Mucosa of rectum (tissue), 2 donors: Measurements from ENCODE around the gene KRT73.

ENCODE experiments used
- H3K27ac ChIP-seq, 2 donors: one replicate each; pipeline ENCODE4 v1.7.0; 2013; ENCODE audit warnings: inconsistent platforms in 2 of 2, low read depth in 2 of 2, low read length in 2 of 2
- H3K27me3 ChIP-seq, 2 donors: one replicate each; pipeline ENCODE4 v1.7.0; 2013; ENCODE audit warnings: low read length in 2 of 2; ENCODE audit not compliant: control insufficient read depth in 2 of 2, insufficient read depth in 2 of 2
- H3K36me3 ChIP-seq, 2 donors: one replicate each; pipeline ENCODE4 v1.7.0; 2013; ENCODE audit warnings: low read length in 2 of 2; ENCODE audit not compliant: control insufficient read depth in 2 of 2, insufficient read depth in 2 of 2
- H3K4me1 ChIP-seq, 2 donors: one replicate each; pipeline ENCODE4 v1.7.0; 2013; ENCODE audit warnings: low read length in 2 of 2, mild to moderate bottlenecking in 1 of 2; ENCODE audit not compliant: control insufficient read depth in 2 of 2, insufficient read depth in 2 of 2
- H3K4me3 ChIP-seq, 2 donors: one replicate each; pipeline ENCODE4 v1.7.0; 2013; ENCODE audit warnings: low read length in 2 of 2
- H3K9ac ChIP-seq, 2 donors: one replicate each; pipeline ENCODE4 v1.7.0; 2013; ENCODE audit warnings: low read length in 2 of 2, low read depth in 1 of 2, mild to moderate bottlenecking in 1 of 2
- H3K9me3 ChIP-seq, 2 donors: one replicate each; pipeline ENCODE4 v1.7.0; 2013; ENCODE audit warnings: low read length in 2 of 2; ENCODE audit not compliant: control insufficient read depth in 2 of 2
- donor health status: healthy.
- donor health status: Normal muscosa, but diverticular disease.

Gene KRT73

GRCh38 chr12:52659395-52659794 lies 41.0 kb upstream of the KRT73 start:
- Histone ChIP-seq H3K9me3 (no peaks in the 10 kb centered on the region), H3K27me3 (peaks cover 3 to 11% of the 10 kb centered on the region in 2 donors), H3K9ac (no peak overlapping the region), H3K27ac (no peak overlapping the region), H3K4me3 (no peak overlapping the region), H3K4me1 (no peaks in the 10 kb centered on the region), H3K36me3 (no peaks in the 10 kb centered on the region)

GRCh38 chr12:52658196-52658595 lies 39.8 kb upstream of the KRT73 start:
- Histone ChIP-seq H3K9ac (no peak overlapping the region), H3K9me3 (no peaks in the 10 kb centered on the region), H3K36me3 (no peaks in the 10 kb centered on the region), H3K27me3 (peaks cover 3 to 6% of the 10 kb centered on the region in 2 donors), H3K4me3 (no peak overlapping the region), H3K4me1 (no peaks in the 10 kb centered on the region), H3K27ac (no peak overlapping the region)

- H3K27ac ChIP-seq: no peak overlapping the region
- no peak overlapping the region for H3K9ac ChIP-seq
- no peaks in the 10 kb centered on the region for H3K9me3 ChIP-seq
- H3K27me3 ChIP-seq: peaks cover 3 to 6% of the 10 kb centered on the region in 2 donors
- H3K4me3 ChIP-seq: no peak overlapping the region
- H3K36me3 ChIP-seq: no peaks in the 10 kb centered on the region
- H3K4me1 ChIP-seq: no peaks in the 10 kb centered on the region
Observed at GRCh38 chr12:52657250-52657902, 39.0 kb upstream of the KRT73 start.

- Histone ChIP-seq H3K27me3 (peaks cover 3 to 6% of the 10 kb centered on the region in 2 donors), H3K9ac (no peak overlapping the region), H3K4me3 (no peak overlapping the region), H3K36me3 (no peaks in the 10 kb centered on the region), H3K9me3 (no peaks in the 10 kb centered on the region), H3K4me1 (no peaks in the 10 kb centered on the region), H3K27ac (no peak overlapping the region)
Observed at GRCh38 chr12:52656616-52657015, 38.3 kb upstream of the KRT73 start.

DNA sequence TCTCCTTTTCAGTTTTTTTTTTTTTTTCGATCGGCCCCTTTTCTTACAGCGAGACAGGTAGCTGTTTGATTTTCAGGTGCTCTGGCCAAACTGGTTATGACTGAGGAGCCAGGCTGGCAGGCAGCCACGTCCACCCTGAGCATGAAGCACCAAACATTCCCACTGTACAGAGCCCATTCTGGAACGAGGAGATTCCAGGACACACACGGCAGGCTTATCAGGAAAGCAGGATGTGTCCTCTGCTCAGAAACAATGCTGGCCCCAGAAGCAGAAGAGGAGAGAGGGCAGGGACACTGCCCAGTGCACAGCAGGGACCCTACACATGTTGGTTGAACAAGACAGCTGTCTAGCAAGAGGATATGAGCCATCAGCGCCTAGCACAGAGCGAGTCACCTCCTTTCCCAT lies 37.4 kb upstream of the KRT73 start:
- H3K4me3 ChIP-seq: no peak overlapping the region
- H3K9me3 ChIP-seq: no peaks in the 10 kb centered on the region
- H3K4me1 ChIP-seq: peaks cover 0 to 6% of the 10 kb centered on the region in 2 donors
- no peak overlapping the region for H3K27ac ChIP-seq
- H3K27me3 ChIP-seq: peaks cover 3 to 6% of the 10 kb centered on the region in 2 donors
- H3K36me3 ChIP-seq: no peaks in the 10 kb centered on the region
- no peak overlapping the region for H3K9ac ChIP-seq

GRCh38 chr12:52655251-52655650 lies 36.9 kb upstream of the KRT73 start:
- Histone ChIP-seq H3K9me3 (no peaks in the 10 kb centered on the region), H3K9ac (no peak overlapping the region), H3K27ac (no peak overlapping the region), H3K36me3 (no peaks in the 10 kb centered on the region), H3K4me1 (peaks cover 0 to 10% of the 10 kb centered on the region in 2 donors), H3K4me3 (no peak overlapping the region), H3K27me3 (peaks cover 3 to 6% of the 10 kb centered on the region in 2 donors)

- no peaks in the 10 kb centered on the region for H3K9me3 ChIP-seq
- peak within 1 kb of the TSS in 1 of 2 donors; percentile 3 for H3K4me3 ChIP-seq
- no peak within 1 kb of the TSS for H3K9ac ChIP-seq
- H3K27me3 ChIP-seq: no peaks in the 10 kb centered on the region
- peaks cover 0 to 12% of the 10 kb centered on the region in 2 donors for H3K4me1 ChIP-seq
- H3K36me3 ChIP-seq: no peaks in the 10 kb centered on the region
- H3K27ac ChIP-seq: no peak within 1 kb of the TSS
Observed at GRCh38 chr12:52651726-52652261, 33.4 kb upstream of the KRT73 start, which contains the start of gene KRT2. TSS of gene KRT2 (minus strand) at chr12:52652211. CDS start at chr12:52652142, 69 bp downstream.

DNA sequence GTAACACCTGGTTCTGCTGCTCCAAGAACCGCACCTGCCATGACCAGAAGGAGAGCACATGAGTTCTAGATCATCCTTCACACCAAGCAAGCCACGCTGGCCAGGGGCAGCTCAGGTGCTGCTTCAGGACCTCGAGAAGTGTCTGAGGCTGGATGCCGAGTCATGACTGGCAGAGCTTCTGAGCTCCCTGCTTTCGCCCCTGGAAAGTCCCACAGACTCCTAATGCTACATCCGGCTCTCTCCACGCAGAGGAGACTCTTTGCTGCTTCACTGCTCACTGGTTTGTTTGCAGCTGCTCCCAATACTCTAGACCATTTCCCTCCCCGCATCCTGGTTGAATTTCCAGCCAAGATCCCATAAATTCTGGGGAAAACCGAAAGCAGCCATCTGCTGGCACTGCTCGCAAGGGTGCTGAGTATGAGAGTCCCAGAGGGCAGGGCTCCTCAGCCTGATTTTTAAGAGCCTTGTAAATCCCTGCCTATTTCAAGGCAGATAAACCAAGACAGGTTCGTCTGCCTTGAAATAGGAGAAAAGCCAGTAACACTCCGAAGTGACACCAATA lies 32.2 kb upstream of the KRT73 start:
- Histone ChIP-seq H3K36me3 (no peaks in the 10 kb centered on the region), H3K4me3 (peak overlapping the region; percentile 3 to 14), H3K9ac (no peak overlapping the region), H3K27me3 (no peaks in the 10 kb centered on the region), H3K9me3 (no peaks in the 10 kb centered on the region), H3K4me1 (peaks cover 2 to 19% of the 10 kb centered on the region in 2 donors), H3K27ac (no peak overlapping the region)

DNA sequence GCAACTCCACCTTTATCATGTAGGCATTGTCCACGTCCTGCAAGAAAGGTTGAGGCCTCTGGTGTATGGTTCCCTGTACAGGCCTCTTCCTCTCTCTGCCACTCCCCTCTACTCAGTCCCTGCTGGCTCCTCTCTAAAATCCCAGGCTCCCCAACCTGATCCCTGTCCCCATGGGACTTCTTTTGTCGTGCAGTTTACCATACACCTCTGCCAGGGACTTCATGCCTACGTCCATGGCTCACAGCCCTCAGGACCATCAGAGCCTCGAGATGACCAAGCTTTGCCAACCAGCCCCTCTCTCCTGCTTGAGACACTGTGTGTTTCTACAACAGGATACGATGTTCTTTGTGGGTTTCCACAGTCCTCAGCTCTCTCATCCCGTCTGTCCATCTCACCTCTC lies 30.7 kb upstream of the KRT73 start:
- H3K9ac ChIP-seq: no peak overlapping the region
- H3K4me3 ChIP-seq: no peak overlapping the region
- H3K9me3 ChIP-seq: no peaks in the 10 kb centered on the region
- H3K4me1 ChIP-seq: peaks cover 2 to 22% of the 10 kb centered on the region in 2 donors
- no peak overlapping the region for H3K27ac ChIP-seq
- no peaks in the 10 kb centered on the region for H3K27me3 ChIP-seq
- no peaks in the 10 kb centered on the region for H3K36me3 ChIP-seq

- H3K4me3 ChIP-seq: no peak overlapping the region
- no peak overlapping the region for H3K27ac ChIP-seq
- H3K4me1 ChIP-seq: peaks cover 2 to 22% of the 10 kb centered on the region in 2 donors
- H3K9me3 ChIP-seq: no peaks in the 10 kb centered on the region
- no peaks in the 10 kb centered on the region for H3K27me3 ChIP-seq
- no peak overlapping the region for H3K9ac ChIP-seq
- H3K36me3 ChIP-seq: no peaks in the 10 kb centered on the region
Observed at GRCh38 chr12:52648012-52648550, 29.7 kb upstream of the KRT73 start.
